ENCODE data around the gene SLC28A3.

DNA sequence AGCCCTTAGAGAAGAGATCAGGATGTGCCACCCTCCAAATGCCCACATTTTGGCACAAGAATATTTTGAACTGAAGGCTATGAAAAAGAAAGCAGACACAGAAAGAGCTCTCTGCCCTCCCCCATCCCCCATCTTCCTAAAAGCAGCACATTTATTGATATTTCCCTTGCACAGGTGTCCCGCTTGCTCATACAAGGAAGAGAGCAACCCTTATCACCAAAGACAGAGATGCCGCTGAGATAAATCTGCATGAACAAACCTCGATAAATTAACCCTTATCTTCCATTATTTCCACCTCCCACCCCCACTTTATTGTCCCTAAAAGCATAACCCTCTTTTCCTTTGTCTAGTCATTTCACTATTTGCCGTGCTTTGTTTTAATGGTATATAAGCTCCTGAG, 1.8 kb downstream of the SLC28A3 start:
- TF ChIP-seq, protein P1, sequence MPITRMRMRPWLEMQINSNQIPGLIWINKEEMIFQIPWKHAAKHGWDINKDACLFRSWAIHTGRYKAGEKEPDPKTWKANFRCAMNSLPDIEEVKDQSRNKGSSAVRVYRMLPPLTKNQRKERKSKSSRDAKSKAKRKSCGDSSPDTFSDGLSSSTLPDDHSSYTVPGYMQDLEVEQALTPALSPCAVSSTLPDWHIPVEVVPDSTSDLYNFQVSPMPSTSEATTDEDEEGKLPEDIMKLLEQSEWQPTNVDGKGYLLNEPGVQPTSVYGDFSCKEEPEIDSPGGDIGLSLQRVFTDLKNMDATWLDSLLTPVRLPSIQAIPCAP (CRISPR knock-in tag; IDR thresholded peaks at IDR 0.05), result no peak
- TF ChIP-seq CTCF (IDR thresholded peaks at IDR 0.05), result no peak
- TF ChIP-seq ARID4B (CRISPR knock-in tag; IDR thresholded peaks at IDR 0.05; ENCODE audit: borderline replicate concordance), result no peak
- no peak for TF ChIP-seq SP1 (CRISPR knock-in tag; conservative IDR thresholded peaks at IDR 0.05)
- TF ChIP-seq HMGXB4 (CRISPR knock-in tag; IDR thresholded peaks at IDR 0.05), result no peak
- no peak for TF ChIP-seq OVOL2 (CRISPR knock-in tag; IDR thresholded peaks at IDR 0.05; ENCODE audit: borderline replicate concordance)
- no peak for TF ChIP-seq ETV6 (CRISPR knock-in tag; IDR thresholded peaks at IDR 0.05)
- no peak for TF ChIP-seq TP53 (CRISPR knock-in tag; IDR thresholded peaks at IDR 0.05)
- TF ChIP-seq JUN (CRISPR knock-in tag; IDR thresholded peaks at IDR 0.05), result no peak
- no peak for TF ChIP-seq EMX1 (CRISPR knock-in tag; IDR thresholded peaks at IDR 0.05)

Data from WTC11 (cell line).